ENCODE results near the gene CRB2.

The CRB2 gene

DNA sequence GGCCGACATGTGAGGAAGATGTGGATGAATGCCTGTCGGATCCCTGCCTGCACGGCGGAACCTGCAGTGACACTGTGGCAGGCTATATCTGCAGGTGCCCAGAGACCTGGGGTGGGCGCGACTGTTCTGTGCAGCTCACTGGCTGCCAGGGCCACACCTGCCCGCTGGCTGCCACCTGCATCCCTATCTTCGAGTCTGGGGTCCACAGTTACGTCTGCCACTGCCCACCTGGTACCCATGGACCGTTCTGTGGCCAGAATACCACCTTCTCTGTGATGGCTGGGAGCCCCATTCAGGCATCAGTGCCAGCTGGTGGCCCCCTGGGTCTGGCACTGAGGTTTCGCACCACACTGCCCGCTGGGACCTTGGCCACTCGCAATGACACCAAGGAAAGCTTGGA lies 14.1 kb downstream of the CRB2 start:
- DNase-seq (ENCODE audit: insufficient read length, low spot score) = no peak
- FAIRE-seq = no peak

GRCh38 chr9:123370526-123371227 lies 14.7 kb downstream of the CRB2 start:
- FAIRE-seq (no peak), DNase-seq (ENCODE audit: insufficient read length, low spot score) (no peak)
- TF ChIP-seq POLR2A (IDR thresholded peaks at IDR 0.05; ENCODE audit: low read depth, low read length) = no peak

More for the DNA sequence above, 14.1 kb downstream of the CRB2 start:
- no peak for TF ChIP-seq POLR2A (IDR thresholded peaks at IDR 0.05; ENCODE audit: low read depth, low read length)

- no peak for DNase-seq (ENCODE audit: insufficient read length, low spot score)
- no peak for FAIRE-seq
- no peak for TF ChIP-seq POLR2A (IDR thresholded peaks at IDR 0.05; ENCODE audit: low read depth, low read length)
These were observed 15.2 kb downstream of the CRB2 start for GRCh38 chr9:123371228-123371584.

GRCh38 chr9:123371805-123372590 lies 16.0 kb downstream of the CRB2 start:
- FAIRE-seq = no peak

DNA sequence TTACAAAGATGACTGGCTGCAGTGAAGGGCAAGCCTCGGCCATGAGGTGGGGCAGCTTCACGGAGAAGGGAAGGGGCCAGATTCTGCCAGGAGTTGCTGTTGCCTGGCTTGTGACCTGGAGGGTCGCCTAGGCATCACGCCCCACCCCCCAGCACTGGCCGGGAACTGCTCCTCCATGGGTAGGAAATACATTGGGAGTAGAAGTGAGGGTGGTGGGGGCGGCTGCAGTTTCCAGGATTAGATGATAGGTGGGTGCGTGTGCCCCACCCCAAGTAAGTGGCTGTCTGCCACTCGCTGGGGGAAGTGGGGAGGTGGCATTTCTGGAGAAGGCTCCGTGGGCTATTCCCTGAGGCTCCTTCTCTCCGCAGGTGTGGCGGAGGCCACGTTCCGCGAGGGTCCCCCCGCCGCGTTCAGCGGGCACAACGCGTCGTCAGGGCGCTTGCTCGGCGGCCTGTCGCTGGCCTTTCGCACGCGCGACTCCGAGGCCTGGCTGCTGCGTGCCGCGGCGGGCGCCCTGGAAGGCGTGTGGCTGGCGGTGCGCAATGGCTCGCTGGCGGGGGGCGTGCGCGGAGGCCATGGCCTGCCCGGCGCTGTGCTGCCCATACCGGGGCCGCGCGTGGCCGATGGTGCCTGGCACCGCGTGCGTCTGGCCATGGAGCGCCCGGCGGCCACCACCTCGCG lies 16.9 kb downstream of the CRB2 start:
- no peak for DNase-seq (ENCODE audit: insufficient read length, low spot score)
- TF ChIP-seq POLR2A (IDR thresholded peaks at IDR 0.05; ENCODE audit: low read depth, low read length) = no peak
- no peak for FAIRE-seq

More at GRCh38 chr9:123371805-123372590, 16.0 kb downstream of the CRB2 start:
- DNase-seq (ENCODE audit: insufficient read length, low spot score) = no peak
- no peak for TF ChIP-seq POLR2A (IDR thresholded peaks at IDR 0.05; ENCODE audit: low read depth, low read length)

- DNase-seq (ENCODE audit: insufficient read length, low spot score) (no peak), FAIRE-seq (no peak)
- TF ChIP-seq POLR2A (IDR thresholded peaks at IDR 0.05; ENCODE audit: low read depth, low read length) = no peak
These were observed 17.5 kb downstream of the CRB2 start for GRCh38 chr9:123373447-123373923.

DNA sequence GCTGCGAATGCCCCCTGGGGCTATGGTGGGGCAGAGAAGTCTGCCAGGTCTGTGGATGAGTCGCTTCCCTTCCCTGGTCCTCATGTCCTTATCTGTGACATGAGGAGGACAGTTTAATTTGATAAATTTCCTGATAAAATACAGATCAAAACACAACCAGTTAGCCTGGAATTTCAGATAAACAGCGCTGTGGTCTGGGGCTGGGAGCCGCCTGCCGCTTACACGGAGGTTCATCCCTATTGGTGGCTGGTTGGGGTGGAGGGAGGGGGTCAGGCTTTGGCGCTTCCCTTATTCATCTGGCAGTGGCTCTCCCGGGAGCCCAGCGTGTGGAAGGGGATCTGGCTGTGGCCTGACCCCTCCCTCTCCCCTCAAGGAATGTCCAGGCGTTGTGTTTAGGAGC lies 17.9 kb downstream of the CRB2 start:
- no peak for TF ChIP-seq POLR2A (IDR thresholded peaks at IDR 0.05; ENCODE audit: low read depth, low read length)
- no peak for DNase-seq (ENCODE audit: insufficient read length, low spot score)
- FAIRE-seq = no peak

DNA sequence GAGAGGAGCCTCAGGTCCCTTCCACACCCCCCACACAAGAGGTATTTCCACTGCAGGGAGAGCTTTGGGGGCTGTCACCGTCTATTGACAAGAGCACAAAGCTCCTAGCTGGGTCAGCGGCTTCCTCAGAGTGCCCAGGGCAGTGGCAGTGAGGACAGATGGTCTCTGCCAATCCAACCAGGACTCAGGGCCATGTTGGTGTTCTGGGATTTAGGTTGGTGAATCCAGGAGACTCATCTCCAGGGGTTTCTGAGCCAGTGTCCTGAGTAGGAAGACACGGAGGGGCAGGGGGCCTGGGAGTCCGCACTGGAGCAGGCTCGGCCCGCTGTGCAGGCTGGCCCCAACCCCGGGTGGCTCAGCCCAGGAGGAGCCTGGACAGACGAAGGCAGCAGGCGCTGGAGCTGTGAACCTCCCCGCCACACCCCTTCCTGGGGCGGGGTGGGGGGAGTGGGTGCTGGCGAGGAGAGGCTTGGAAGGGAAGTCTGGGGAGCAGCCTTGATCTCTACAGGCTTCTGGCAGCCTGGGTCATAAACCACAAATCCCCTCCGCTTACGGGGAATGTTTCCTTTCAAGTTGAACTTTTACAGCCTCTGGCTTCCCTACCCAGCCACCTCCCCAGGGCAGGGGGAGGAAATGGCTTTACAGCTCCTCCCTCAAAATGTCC lies 19.6 kb downstream of the CRB2 start:
- DNase-seq (ENCODE audit: insufficient read length, low spot score) = peak; percentile 78
- no peak for FAIRE-seq
- 0 out of 2 replicates have a peak, but pooled peaks have one; percentile 14 for TF ChIP-seq POLR2A (IDR thresholded peaks at IDR 0.05; ENCODE audit: low read depth, low read length)

- FAIRE-seq = no peak
- no peak for TF ChIP-seq POLR2A (IDR thresholded peaks at IDR 0.05; ENCODE audit: low read depth, low read length)
- DNase-seq (ENCODE audit: insufficient read length, low spot score) = no peak
These were observed 20.4 kb downstream of the CRB2 start for GRCh38 chr9:123376218-123377071.

- TF ChIP-seq POLR2A (IDR thresholded peaks at IDR 0.05; ENCODE audit: low read depth, low read length) = no peak
- no peak for FAIRE-seq
These were observed 21.4 kb downstream of the CRB2 start for GRCh38 chr9:123377211-123377971.

DNA sequence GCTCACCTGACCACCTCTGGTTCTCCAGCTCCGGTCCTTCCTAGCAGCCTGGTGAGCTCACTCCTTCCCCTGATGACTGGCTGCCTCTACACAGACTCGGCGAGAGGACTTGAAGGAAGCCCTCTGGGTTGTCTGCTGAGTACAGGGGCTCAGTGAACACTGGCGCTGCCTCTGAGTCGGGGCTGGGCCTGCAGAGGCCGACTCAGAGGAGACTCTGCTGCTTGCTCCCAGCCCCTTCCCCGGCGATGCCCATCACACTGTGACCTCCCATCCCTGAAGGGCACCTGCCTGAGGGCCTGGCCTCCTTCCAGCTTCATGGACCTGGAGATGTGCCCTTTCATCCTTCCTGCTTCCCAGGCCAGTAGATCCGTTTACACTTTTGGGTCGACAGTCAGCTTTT lies 22.0 kb downstream of the CRB2 start:
- FAIRE-seq = no peak

More at GRCh38 chr9:123377211-123377971, 21.4 kb downstream of the CRB2 start:
- DNase-seq (ENCODE audit: insufficient read length, low spot score) = no peak

DNA sequence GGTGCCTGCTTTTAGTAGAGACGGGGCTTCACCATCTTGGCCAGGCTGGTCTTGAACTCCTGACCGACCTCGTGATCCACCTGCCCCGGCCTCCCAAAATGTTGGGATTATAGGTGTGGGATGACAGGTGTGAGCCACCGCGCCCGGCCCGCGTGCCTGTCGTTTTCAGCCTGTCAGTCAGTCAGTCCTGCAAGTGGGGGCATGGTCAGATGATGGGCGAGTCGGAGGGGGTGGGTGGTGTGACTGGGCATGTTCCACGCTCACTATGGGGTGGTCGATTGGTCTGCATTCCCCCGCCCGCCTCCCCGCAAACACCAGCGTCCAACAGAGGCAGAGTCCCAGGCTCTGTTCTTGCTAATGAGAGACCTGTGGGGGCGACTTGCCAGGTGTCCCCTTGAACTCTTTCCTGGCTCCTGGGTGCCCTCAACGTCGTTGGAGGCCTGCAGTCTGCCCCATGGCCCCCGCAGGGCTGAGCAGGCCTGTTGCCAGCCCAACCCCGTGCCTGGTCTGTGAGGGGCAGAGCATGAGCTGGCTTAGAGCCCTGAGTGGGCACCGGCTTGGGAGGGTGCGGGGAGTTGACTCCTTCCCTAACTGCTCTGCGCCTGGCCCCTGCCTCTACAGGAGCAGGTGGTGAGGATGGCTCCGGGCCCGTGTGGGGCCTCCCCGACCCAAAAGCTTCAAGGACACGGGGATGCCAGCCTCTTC lies 23.1 kb downstream of the CRB2 start:
- DNase-seq (ENCODE audit: insufficient read length, low spot score) (no peak), FAIRE-seq (no peak)
- TF ChIP-seq POLR2A (IDR thresholded peaks at IDR 0.05; ENCODE audit: low read depth, low read length) = no peak

More for the DNA sequence above, 22.0 kb downstream of the CRB2 start:
- TF ChIP-seq POLR2A (IDR thresholded peaks at IDR 0.05; ENCODE audit: low read depth, low read length) = no peak
- DNase-seq (ENCODE audit: insufficient read length, low spot score) = no peak
